GM12878 (cell line): Measurements from ENCODE around the gene NRSN2. TPM values are rescaled to one million over a fixed set of nuclear protein-coding genes. Genes with fewer than 3 reads are reported as not detected.

Source experiments
- ATAC-seq: fragments of 200-7000 bp; cut with Tn5 transposase; 3 replicates; pipeline ENCODE4 v1.9.1; 2020; ENCODE audit warnings: mild to moderate bottlenecking, moderate library complexity
- BruUV-seq: library from RNA; stranded (reverse); fragments of 400-500 nt; replicated peaks from 2 replicates; lab custom pipeline; 2021; lab: Mats Ljungman, UMichigan
- CTCF ChIA-PET: fragments of 300-600 bp; sonication (Branson Sonifier 250); formaldehyde crosslinking; extraction: SDS; loops from one replicate; lab custom pipeline; 2021; ENCODE audit warnings: inconsistent platforms; lab: Yijun Ruan, JAX
- POLR2A ChIA-PET: fragments of 350-600 bp; formaldehyde crosslinking; extraction: SDS; loops from one replicate; lab custom pipeline; 2021; ENCODE audit warnings: inconsistent platforms; lab: Charles Lee
- RAD21 ChIA-PET: fragments of 300-600 bp; sonication (Branson Sonifier 250); formaldehyde crosslinking; loops from one replicate; lab custom pipeline; 2023; ENCODE audit warnings: antibody characterized with exemption; ENCODE audit not compliant: unreplicated experiment; lab: Charles Lee
- SMC1A ChIA-PET: fragments of 300-600 bp; sonication (Branson Sonifier 250); formaldehyde crosslinking; loops from one replicate; lab custom pipeline; 2023; ENCODE audit not compliant: unreplicated experiment, uncharacterized antibody; lab: Charles Lee
- DNase-seq: peaks from one replicate; pipeline ENCODE4 v3.0.0-alpha.2; 2011; ENCODE audit warnings: low read depth, low spot score
- FAIRE-seq: peaks from 3 replicates; lab custom pipeline; 2011; peaks lifted over from hg19 to GRCh38; lab: Jason Lieb, UNC
- H2AFZ ChIP-seq: 2 replicates; pipeline ENCODE4 v1.6.0; 2011; ENCODE audit warnings: low read depth, low read length, control low read depth; ENCODE audit not compliant: control insufficient read depth
- H3K27ac ChIP-seq: 2 replicates; pipeline ENCODE4 v1.5.1; 2011; ENCODE audit warnings: control low read depth; ENCODE audit not compliant: control insufficient read depth, insufficient read depth
- H3K27me3 ChIP-seq, 2 experiments: replicated peaks in 1 of 2; 2 replicates each; pipeline versions ENCODE4 v1.6.0 to v1.6.1; 2011; ENCODE audit warnings: low read length in 1 of 2; ENCODE audit not compliant: control insufficient read depth in 2 of 2, insufficient read depth in 2 of 2
- H3K36me3 ChIP-seq, 2 experiments: 2 replicates each; pipeline ENCODE4 v1.5.1; 2011; ENCODE audit warnings: low read length in 1 of 2; ENCODE audit not compliant: control insufficient read depth in 2 of 2, insufficient read depth in 2 of 2
- H3K4me1 ChIP-seq: 2 replicates; pipeline ENCODE4 v1.6.1; 2011; ENCODE audit warnings: mild to moderate bottlenecking, low read length, moderate library complexity, mixed read lengths; ENCODE audit not compliant: control insufficient read depth, insufficient read depth
- H3K4me2 ChIP-seq: 2 replicates; pipeline ENCODE4 v1.6.0; 2011; ENCODE audit warnings: control low read depth; ENCODE audit not compliant: control insufficient read depth, insufficient read depth
- H3K4me3 ChIP-seq: fragments of 200-600 bp; sonication (generic); 2 replicates; pipeline ENCODE4 v1.5.1; 2016
- H3K79me2 ChIP-seq: 2 replicates; pipeline ENCODE4 v1.6.0; 2011; ENCODE audit warnings: low read length; ENCODE audit not compliant: control insufficient read depth, insufficient read depth
- H3K9ac ChIP-seq: 2 replicates; pipeline ENCODE4 v1.8.0; 2011; ENCODE audit warnings: low read length, control low read depth, mixed read lengths; ENCODE audit not compliant: control insufficient read depth, insufficient read depth
- H3K9me3 ChIP-seq: replicated peaks from 3 replicates; pipeline ENCODE4 v1.5.1; 2011; ENCODE audit warnings: mild to moderate bottlenecking, low read length; ENCODE audit not compliant: control insufficient read depth, insufficient read depth
- H4K20me1 ChIP-seq: 2 replicates; pipeline ENCODE4 v1.6.0; 2011; ENCODE audit not compliant: control insufficient read depth, insufficient read depth
- BACH1 ChIP-seq: fragments of 450-650 bp; IDR thresholded peaks from 2 replicates; pipeline ENCODE4 v1.6.1; 2017; ENCODE audit warnings: mild to moderate bottlenecking, borderline replicate concordance
- CBX5 ChIP-seq: sonication (generic); IDR thresholded peaks from 2 replicates; pipeline ENCODE4 v1.6.1; 2016; ENCODE audit warnings: low read depth, moderate library complexity, mild to moderate bottlenecking, inconsistent platforms
- ESRRA ChIP-seq: IDR thresholded peaks from 2 replicates; pipeline ENCODE4 v1.6.1; 2012; ENCODE audit warnings: mild to moderate bottlenecking, low read length, improper control_type of control experiment
- RBBP5 ChIP-seq: fragments of 200-600 bp; sonication (generic); conservative IDR thresholded peaks from 2 replicates; pipeline ENCODE4 v1.6.1; 2016
- SMC3 ChIP-seq: IDR thresholded peaks from 2 replicates; pipeline ENCODE4 v1.6.1; 2011; ENCODE audit warnings: low read length, improper control_type of control experiment, borderline replicate concordance
- TBL1XR1 ChIP-seq: IDR thresholded peaks from 2 replicates; pipeline ENCODE4 v1.6.1; 2012; ENCODE audit warnings: low read depth, low read length, improper control_type of control experiment
- ZNF217 ChIP-seq: fragments of 450-650 bp; IDR thresholded peaks from 2 replicates; pipeline ENCODE4 v1.6.1; 2017; ENCODE audit warnings: antibody characterized with exemption, mild to moderate bottlenecking
- ZNF274 ChIP-seq: IDR thresholded peaks from one replicate; pipeline ENCODE4 v1.8.0; 2011; ENCODE audit not compliant: insufficient read length, insufficient read depth
- WGBS: methylation state at CpG from one replicate; pipeline ENCODE4 v1.1.6; 2016; ENCODE audit warnings: low lambda C conversion rate; ENCODE audit not compliant: insufficient replicate concordance, insufficient coverage; ENCODE audit errors: missing lambda C conversion rate; 5-methylcytosine and 5-hydroxymethylcytosine counted together
- in situ Hi-C: fragments of 300-500 bp; cut with MboI; formaldehyde crosslinking; loops from 9 replicates; pipeline ENCODE4 v1.14.3; 2018; ENCODE audit warnings: mixed read lengths
- intact Hi-C: fragments of 100-400 bp; cut with micrococcal nuclease; formaldehyde crosslinking; loops from one replicate; pipeline ENCODE4 v1.14.2; 2022; ENCODE audit not compliant: unreplicated experiment
- polyA plus RNA-seq, 11 experiments: library from polyadenylated mRNA; depleted of rRNA in 4 of 11; unstranded in 6 of 11; stranded (reverse) in 5 of 11; fragments of >200 nt; fragmentation: Nextera tagmentation in 4 of 11; fragmentation: Illumina TruSeq in 1 of 11; extraction: Ambion mirVana in 4 of 11; extraction: Trizol in 1 of 11; gene quantifications; 1 replicate in 1 of 11; 2 replicates in 10 of 11; pipeline versions ENCODE4 v1.2.1 to v1.2.3, GENCODE V29; 2011 to 2016; ENCODE audit warnings: inconsistent platforms in 2 of 11, missing spikeins in 2 of 11, low read depth in 1 of 11
- total RNA-seq, 4 experiments: library from RNA; depleted of rRNA in 3 of 4; stranded (reverse); fragments of >200 nt in 3 of 4; fragmentation: Illumina TruSeq in 1 of 4; extraction: Trizol in 1 of 4; gene quantifications; 2 replicates each; pipeline versions ENCODE4 v1.2.1 to v1.2.3, GENCODE V29; 2013 to 2021
- TF ChIP-seq, protein P1 (sequence below): IDR thresholded peaks from 2 replicates; pipeline ENCODE4 v1.6.1; 2012; ENCODE audit warnings: low read depth, low read length, improper control_type of control experiment

NRSN2 gene
- total and polyA plus RNA-seq, 10 of the 15 experiments (the other 5 are each of a cell fraction or from before 2014, with no cell fraction given): 6.2 to 32.4 (median 13.0) TPM

DNA sequence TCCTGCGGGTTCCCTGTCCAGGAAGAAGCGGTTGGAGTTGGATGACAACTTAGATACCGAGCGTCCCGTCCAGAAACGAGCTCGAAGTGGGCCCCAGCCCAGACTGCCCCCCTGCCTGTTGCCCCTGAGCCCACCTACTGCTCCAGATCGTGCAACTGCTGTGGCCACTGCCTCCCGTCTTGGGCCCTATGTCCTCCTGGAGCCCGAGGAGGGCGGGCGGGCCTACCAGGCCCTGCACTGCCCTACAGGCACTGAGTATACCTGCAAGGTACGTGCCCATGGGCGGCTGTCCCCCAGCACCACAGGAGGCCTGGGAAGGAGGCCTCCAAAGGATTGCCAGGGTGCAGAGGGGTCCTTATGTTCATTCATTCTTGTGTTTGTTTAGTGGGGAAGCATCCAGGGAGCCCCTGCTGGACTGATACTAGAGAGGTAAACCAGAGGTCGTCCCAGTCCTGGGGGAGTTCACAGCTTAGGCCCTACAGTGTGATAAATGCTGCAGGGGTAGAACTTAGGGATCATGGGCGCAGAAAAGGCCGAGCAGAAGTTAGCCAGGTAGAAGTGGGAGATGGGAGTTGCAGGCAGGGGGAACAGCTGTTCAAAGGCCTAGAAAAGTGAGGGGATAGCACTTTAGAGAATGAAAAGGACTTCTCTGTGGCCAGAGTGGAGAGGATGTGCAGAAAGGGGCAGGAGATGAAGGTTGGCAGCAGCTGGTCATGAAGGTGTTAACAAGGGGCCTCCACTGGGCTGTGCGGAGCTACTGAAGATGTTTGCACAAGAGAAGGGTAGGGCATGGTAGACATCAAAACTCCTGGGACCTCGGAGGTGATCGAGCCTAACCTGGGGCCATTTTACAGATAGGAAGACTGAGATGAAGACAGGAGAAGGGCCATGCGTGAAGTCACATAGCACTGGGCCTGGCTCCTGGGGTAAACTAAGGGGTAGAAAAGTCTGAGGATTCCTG is 41.4 kb downstream of the NRSN2 start:
- ATAC-seq: no peak
- H3K9me3 ChIP-seq: no peaks in the 10 kb centered on the region
- H3K79me2 ChIP-seq: peaks cover 3% of the 10 kb centered on the region; the same call in 1 of the 2 replicates
- H2AFZ ChIP-seq: no peak overlapping the region
- H4K20me1 ChIP-seq: no peaks in the 10 kb centered on the region
- DNase-seq: no peak
- no TSS peak for BruUV-seq
- H3K36me3 ChIP-seq: peaks cover 7 to 17% of the 10 kb centered on the region in 2 experiments
- no peak overlapping the region for H3K27ac ChIP-seq
- H3K9ac ChIP-seq: no peak overlapping the region
- ChIA-PET RAD21 (no interaction called here), SMC1A (no interaction called here), CTCF (no interaction called here), POLR2A (interaction anchor here (0.5 to 0.6 kb wide), 2 partner anchors 62 to 348 kb away, joined by 3 read pairs; no protein-coding TSS in a partner anchor)
- H3K4me3 ChIP-seq: no peak overlapping the region
- no peaks in the 10 kb centered on the region for H3K27me3 ChIP-seq
- TF ChIP-seq TBL1XR1: no peak
- TF ChIP-seq ZNF217: no peak
- no peak for TF ChIP-seq SMC3
- TF ChIP-seq ZNF274: no peak
- TF ChIP-seq ESRRA: no peak
- no peak for TF ChIP-seq BACH1
- no peak for TF ChIP-seq RBBP5
- TF ChIP-seq CBX5: no peak
- TF ChIP-seq, protein P1, sequence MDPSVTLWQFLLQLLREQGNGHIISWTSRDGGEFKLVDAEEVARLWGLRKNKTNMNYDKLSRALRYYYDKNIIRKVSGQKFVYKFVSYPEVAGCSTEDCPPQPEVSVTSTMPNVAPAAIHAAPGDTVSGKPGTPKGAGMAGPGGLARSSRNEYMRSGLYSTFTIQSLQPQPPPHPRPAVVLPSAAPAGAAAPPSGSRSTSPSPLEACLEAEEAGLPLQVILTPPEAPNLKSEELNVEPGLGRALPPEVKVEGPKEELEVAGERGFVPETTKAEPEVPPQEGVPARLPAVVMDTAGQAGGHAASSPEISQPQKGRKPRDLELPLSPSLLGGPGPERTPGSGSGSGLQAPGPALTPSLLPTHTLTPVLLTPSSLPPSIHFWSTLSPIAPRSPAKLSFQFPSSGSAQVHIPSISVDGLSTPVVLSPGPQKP: no peak
- no peak overlapping the region for H3K4me2 ChIP-seq
- FAIRE-seq: no peak
- intact Hi-C loops: no loop called here
- WGBS: 96% methylated on average over 21 of the region's 21 CpGs
- in situ Hi-C loops: no loop called here
- no peaks in the 10 kb centered on the region for H3K4me1 ChIP-seq
